MCF 10A (cell line): ENCODE data around the gene ARHGAP1. TPM values are rescaled to one million over a fixed set of nuclear protein-coding genes. Genes with fewer than 3 reads are reported as not detected.

Source experiments
- BruUV-seq: library from RNA; stranded (reverse); fragments of 400-500 nt; replicated peaks from 2 replicates; lab custom pipeline; 2021; lab: Mats Ljungman, UMichigan
- CTCF ChIA-PET: fragments of 300-600 bp; sonication (Branson Sonifier 250); formaldehyde crosslinking; extraction: SDS; loops from one replicate; lab custom pipeline; 2021; ENCODE audit warnings: antibody characterized with exemption, inconsistent platforms; lab: Yijun Ruan, JAX
- POLR2A ChIA-PET: fragments of 300-600, 350-650 bp; sonication (Branson Sonifier 250); formaldehyde crosslinking; extraction: SDS; loops from one replicate; lab custom pipeline; 2020; ENCODE audit warnings: antibody characterized with exemption, inconsistent platforms; lab: Yijun Ruan, JAX
- DNase-seq: peaks from one replicate; pipeline ENCODE4 v3.0.0-alpha.2; 2018; ENCODE audit not compliant: unreplicated experiment
- H3K27ac Mint-ChIP-seq: one replicate; pipeline ENCODE4 v1.8.0; 2022; ENCODE audit warnings: mild to moderate bottlenecking, low read depth, mixed read lengths; ENCODE audit not compliant: unreplicated experiment
- H3K27me3 Mint-ChIP-seq: one replicate; pipeline ENCODE4 v1.8.0; 2022; ENCODE audit warnings: mixed read lengths; ENCODE audit not compliant: insufficient read depth, unreplicated experiment
- H3K36me3 Mint-ChIP-seq: one replicate; pipeline ENCODE4 v1.8.0; 2022; ENCODE audit warnings: mild to moderate bottlenecking, moderate library complexity, mixed read lengths; ENCODE audit not compliant: insufficient read depth, unreplicated experiment
- H3K4me1 Mint-ChIP-seq: one replicate; pipeline ENCODE4 v1.8.0; 2022; ENCODE audit warnings: mixed read lengths; ENCODE audit not compliant: insufficient read depth, unreplicated experiment
- H3K4me3 Mint-ChIP-seq: one replicate; pipeline ENCODE4 v1.8.0; 2022; ENCODE audit warnings: mild to moderate bottlenecking, moderate library complexity, mixed read lengths; ENCODE audit not compliant: unreplicated experiment
- H3K9me3 Mint-ChIP-seq: one replicate; pipeline ENCODE4 v1.8.0; 2022; ENCODE audit warnings: mixed read lengths; ENCODE audit not compliant: unreplicated experiment
- CTCF ChIP-seq: fragments of 200-600 bp; IDR thresholded peaks from one replicate; pipeline ENCODE4 v1.8.0; 2022; ENCODE audit warnings: antibody characterized with exemption, mild to moderate bottlenecking; ENCODE audit not compliant: unreplicated experiment
- intact Hi-C: fragments of 100-400 bp; cut with micrococcal nuclease; formaldehyde crosslinking; loops from 2 replicates; pipeline ENCODE4 v1.14.1; 2022
- total RNA-seq: library from RNA; stranded (reverse); gene quantifications from 2 replicates; pipeline ENCODE4 v1.2.3, GENCODE V29; 2022

Gene ARHGAP1
- total RNA-seq, 1 experiment from 2014 or later: 61.0 TPM

DNA sequence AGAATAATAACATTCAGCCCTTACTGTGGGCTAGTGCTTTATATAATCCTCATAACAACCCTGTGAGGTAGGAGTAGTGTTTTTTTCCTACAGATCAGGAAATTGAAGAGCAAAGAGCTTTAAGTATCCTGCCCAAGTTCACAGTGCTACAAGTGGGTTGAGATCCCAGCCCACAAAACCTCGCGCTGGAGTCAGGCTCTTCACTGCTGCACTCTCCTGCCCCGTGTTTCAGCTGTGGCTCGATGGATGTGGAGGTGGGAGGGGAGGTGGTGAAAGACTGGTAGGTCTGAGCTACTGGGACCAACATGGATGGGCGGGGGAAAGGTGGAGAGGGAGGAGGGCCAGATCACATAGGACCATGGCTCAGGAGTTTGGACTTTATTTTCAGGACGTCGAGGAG lies 6.5 kb upstream of the ARHGAP1 start:
- CTCF ChIA-PET: no interaction called here
- no TSS peak for BruUV-seq
- Mint-ChIP-seq H3K4me1 (peaks cover under 1% of the 10 kb centered on the region), H3K27me3 (no peaks in the 10 kb centered on the region), H3K9me3 (no peaks in the 10 kb centered on the region), H3K4me3 (no peak overlapping the region), H3K27ac (no peak overlapping the region), H3K36me3 (peaks cover 43% of the 10 kb centered on the region)
- POLR2A ChIA-PET: interaction anchor here (1.0 kb wide), 1 partner anchor 19 kb away, joined by 3 read pairs; no protein-coding TSS in a partner anchor
- intact Hi-C loops: no loop called here
- TF ChIP-seq CTCF: no peak
- DNase-seq: no peak

DNA sequence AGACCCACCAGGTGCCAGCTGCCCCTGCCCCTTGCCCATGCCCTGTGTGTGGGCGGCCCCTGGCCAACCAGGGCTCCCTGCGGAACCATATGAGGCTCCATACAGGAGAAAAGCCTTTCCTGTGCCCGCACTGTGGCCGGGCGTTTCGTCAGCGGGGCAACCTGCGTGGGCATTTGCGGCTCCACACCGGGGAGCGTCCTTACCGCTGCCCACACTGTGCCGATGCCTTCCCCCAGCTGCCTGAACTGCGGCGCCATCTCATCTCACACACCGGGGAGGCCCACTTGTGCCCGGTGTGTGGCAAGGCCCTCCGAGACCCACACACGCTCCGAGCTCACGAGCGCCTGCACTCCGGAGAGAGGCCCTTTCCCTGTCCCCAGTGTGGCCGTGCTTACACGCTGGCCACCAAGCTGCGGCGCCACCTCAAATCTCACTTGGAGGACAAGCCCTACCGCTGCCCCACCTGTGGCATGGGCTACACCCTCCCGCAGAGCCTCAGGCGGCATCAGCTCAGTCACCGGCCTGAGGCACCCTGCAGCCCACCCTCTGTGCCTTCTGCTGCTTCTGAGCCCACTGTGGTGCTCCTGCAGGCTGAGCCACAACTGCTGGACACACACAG lies 4.8 kb upstream of the ARHGAP1 start:
- H3K4me1 Mint-ChIP-seq: peaks cover 7% of the 10 kb centered on the region
- CTCF ChIA-PET: interaction anchor here (0.6 kb wide), 1 partner anchor 89 kb away, joined by 3 read pairs; no protein-coding TSS in a partner anchor

DNA sequence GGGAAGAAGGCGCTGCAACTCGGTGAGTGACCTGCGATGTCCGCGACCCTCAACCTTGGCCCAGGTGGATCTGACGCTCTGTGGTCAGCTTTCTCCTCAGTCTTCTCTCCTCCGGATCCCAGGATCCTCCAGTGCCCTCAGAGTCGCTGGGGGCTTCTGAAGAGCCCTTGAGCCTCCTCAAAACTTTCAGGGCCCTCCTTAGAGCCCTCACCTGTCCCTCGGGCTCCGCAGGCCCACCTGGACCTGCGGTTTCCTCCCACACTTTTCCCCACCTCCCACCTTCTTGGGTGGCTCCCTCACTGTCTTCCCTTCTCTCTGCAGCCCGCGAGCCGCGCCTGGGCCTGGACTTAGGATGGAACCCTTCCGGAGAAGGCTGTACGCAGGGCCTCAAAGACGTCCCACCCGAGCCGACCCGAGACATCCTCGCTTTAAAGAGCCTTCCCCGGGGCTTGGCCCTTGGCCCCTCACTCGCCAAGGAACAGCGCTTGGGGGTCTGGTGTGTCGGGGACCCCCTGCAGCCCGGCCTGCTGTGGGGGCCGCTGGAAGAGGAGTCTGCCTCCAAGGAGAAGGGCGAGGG lies 747 bp upstream of the ARHGAP1 start:
- Mint-ChIP-seq H3K27ac (peak overlapping the region; percentile 98), H3K27me3 (no peaks in the 10 kb centered on the region), H3K36me3 (peaks cover 52% of the 10 kb centered on the region), H3K9me3 (no peaks in the 10 kb centered on the region), H3K4me1 (peaks cover 21% of the 10 kb centered on the region), H3K4me3 (peak overlapping the region; percentile 99)
- BruUV-seq: TSS peak; percentile 66
- intact Hi-C loops: no loop called here
- no peak for TF ChIP-seq CTCF
- DNase-seq: no peak
- ChIA-PET POLR2A (interaction anchor here (0.6 to 7.0 kb wide), 23 partner anchors 10 to 779 kb away, joined by 3 to 150 read pairs (median 4); partner anchors contain the start of genes AMBRA1, ATG13, CKAP5 and CSTPP1), CTCF (interaction anchor here (0.8 to 1.9 kb wide), 3 partner anchors 11 to 31 kb away, joined by 5 to 9 read pairs (median 5); no protein-coding TSS in a partner anchor)

More for the DNA sequence above, 4.8 kb upstream of the ARHGAP1 start:
- Mint-ChIP-seq H3K27ac (no peak overlapping the region), H3K36me3 (peaks cover 57% of the 10 kb centered on the region), H3K27me3 (no peaks in the 10 kb centered on the region), H3K4me3 (no peak overlapping the region), H3K9me3 (no peaks in the 10 kb centered on the region)
- BruUV-seq: no TSS peak
- no peak for TF ChIP-seq CTCF
- DNase-seq: no peak
- intact Hi-C loops: no loop called here
- POLR2A ChIA-PET: interaction anchor here (1.0 kb wide), 1 partner anchor 18 kb away, joined by 4 read pairs; no protein-coding TSS in a partner anchor

GRCh38 chr11:46698597-46698996 lies 1.8 kb downstream of the ARHGAP1 start:
- Mint-ChIP-seq H3K27ac (no peak overlapping the region), H3K36me3 (peaks cover 52% of the 10 kb centered on the region), H3K4me1 (peaks cover 21% of the 10 kb centered on the region), H3K27me3 (no peaks in the 10 kb centered on the region), H3K4me3 (peak overlapping the region; percentile 29), H3K9me3 (no peaks in the 10 kb centered on the region)
- POLR2A ChIA-PET: interaction anchor here (1.1 to 7.0 kb wide), 4 partner anchors 12 to 82 kb away, joined by 7 to 150 read pairs (median 26); no protein-coding TSS in a partner anchor
- intact Hi-C loops: no loop called here
- CTCF ChIA-PET: interaction anchor here (0.6 to 0.7 kb wide), 4 partner anchors 11 to 321 kb away, joined by 3 to 5 read pairs (median 4); partner anchors contain the start of gene HARBI1
- no peak for TF ChIP-seq CTCF
- no TSS peak for BruUV-seq
- no peak for DNase-seq
